NCI-H748 treated with DMSO at 0.1 percent for 48 hours (cell line): ENCODE data around the gene PDCD1.
"Not testable (repeated sequence)": the region's sequence is repeated elsewhere in the genome, so short reads cannot be mapped to it uniquely, and the experiment has no call there.

ENCODE experiments used
- DNase-seq: peaks from one replicate; lab custom pipeline; 2025; lab: John Stamatoyannopoulos, UW

Gene PDCD1

DNA sequence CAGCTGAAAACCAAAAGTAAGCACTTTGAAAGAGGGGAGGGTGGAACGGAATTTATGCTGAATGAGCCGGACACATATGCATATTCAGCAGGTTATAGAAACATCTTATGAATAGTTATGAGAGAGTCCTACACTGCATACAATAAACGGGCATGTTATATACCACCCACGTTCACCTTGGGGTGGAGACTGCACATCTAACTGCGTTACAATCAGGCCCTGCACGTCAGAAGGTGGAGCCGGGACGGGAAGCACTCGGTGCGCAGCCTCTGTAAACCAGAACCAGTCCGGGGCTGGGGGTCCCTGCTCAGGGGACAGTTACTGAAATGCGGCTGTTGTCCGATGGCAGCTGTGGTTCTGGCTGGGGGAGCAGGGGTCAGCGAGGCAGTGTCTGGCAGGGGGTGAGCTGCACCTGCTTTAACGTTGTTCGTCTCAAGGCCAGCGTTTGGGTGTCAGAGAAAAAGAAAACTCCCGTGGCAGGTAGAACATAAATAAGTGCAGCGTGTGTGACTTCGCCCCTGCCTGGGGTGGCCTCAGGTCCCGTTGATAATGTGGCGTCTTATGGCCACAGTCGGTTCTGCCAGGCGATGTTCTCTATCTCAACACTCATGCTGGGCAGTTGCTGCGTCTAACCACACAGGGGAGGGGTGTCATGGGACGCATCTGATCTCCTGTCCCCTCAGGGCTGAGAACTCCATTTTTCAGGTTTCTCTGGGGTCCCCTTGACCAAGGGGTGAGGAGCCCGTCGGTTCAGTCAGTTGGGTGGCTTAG, 24.8 kb downstream of the PDCD1 start:
- not testable (repeated sequence) for DNase-seq

DNA sequence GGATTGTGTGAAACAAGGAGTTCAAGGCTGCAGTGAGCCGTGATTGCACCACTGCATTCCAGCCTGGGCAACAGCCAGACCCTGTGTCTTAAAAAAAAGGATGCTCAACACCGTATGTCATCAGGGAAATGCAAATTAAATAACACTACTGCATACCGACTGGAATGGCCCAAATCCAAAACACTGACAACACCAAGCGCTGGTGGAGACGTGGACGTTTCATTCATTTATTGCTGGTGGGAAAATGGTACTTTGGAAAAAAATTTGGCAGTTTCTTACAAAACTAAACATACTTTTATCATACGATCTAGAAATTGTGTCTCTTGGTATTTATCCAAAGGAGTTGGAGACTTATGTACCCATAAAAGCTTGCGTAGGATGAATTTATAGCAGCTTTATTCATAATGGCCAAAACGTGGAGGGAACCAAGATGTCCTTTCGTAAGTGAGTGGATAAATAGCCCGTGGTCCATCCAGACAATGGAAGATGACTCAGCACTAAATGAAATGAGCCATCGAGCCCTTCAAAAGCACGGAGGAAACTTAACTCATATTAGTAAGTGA, 25.5 kb downstream of the PDCD1 start:
- DNase-seq = no peak

DNA sequence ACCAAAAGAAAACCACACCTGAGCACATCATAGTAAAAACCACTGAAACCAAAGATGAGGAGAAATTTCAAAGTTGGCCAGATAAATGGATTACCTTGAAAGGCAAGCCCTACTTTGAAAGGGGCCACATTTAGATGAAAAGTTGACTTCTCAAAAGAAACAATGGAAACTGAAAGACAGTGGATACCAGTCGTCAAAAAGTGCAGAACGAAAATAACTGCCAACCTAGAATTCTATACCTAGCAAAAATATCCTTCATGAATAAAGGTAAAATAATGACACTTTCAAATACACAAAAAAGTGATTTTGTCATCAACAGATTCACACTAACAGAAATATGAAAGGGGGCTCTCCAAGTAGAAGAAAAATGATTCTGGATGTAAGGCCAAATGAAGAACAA, 31.3 kb downstream of the PDCD1 start:
- DNase-seq = no peak

DNA sequence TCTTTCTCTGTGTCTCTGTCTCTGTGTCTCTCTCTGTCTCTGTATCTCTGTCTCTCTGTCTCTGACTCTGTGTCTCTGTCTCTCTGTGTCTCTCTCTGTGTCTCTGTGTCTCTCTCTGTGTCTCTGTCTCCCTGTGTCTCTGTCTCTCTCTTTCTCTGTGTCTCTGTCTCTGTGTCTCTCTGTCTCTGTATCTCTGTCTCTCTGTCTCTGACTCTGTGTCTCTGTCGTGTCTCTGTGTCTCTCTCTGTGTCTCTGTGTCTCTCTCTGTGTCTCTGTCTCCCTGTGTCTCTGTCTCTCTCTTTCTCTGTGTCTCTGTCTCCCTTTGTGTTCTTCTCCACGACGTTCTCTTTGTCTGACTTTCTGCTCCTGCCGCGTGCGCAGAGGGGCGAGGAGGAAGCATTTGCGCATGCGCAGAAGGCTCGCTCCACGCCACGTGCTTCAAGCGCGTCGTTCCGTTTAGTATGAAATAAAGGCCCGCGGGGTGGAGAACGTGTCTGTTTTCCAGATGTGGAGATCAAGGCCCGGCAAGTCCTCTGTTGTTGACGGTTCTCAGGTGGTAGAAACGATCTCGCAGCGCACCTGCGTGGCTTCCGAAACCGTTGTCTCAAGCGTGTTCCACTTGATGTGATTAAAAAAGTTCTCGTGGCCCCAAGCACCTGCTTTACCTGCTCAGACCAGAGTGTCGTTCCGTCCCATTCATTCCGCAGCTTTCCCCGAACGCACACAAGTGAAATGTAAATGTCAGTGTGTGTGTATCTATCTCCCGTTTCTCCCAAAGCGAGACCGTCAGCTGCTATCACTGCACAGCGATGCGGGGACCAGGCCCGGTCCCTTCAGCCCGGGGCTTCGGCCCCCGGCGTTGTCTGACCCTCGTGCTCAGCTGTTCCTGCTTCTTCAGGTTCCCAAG, 34.9 kb downstream of the PDCD1 start:
- DNase-seq = not testable (repeated sequence)

DNA sequence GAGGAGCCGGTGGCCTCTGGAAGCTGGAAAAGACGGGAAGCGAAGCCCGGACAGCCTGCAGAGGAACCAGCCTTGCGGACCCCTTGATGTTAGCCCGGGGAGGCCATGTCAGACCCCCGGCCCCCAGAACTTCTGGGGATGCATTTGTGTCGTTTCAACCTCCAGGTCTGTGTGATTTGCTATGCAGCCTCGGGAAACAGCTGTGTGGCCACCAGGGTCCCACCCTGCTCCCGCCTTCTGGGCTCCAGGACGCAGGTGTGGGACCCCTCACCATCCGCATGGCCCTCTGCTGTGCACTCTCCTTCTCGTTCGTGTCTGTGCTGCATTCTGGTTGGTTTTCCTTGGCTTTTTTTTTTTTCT, 36.5 kb downstream of the PDCD1 start:
- DNase-seq = no peak

DNA sequence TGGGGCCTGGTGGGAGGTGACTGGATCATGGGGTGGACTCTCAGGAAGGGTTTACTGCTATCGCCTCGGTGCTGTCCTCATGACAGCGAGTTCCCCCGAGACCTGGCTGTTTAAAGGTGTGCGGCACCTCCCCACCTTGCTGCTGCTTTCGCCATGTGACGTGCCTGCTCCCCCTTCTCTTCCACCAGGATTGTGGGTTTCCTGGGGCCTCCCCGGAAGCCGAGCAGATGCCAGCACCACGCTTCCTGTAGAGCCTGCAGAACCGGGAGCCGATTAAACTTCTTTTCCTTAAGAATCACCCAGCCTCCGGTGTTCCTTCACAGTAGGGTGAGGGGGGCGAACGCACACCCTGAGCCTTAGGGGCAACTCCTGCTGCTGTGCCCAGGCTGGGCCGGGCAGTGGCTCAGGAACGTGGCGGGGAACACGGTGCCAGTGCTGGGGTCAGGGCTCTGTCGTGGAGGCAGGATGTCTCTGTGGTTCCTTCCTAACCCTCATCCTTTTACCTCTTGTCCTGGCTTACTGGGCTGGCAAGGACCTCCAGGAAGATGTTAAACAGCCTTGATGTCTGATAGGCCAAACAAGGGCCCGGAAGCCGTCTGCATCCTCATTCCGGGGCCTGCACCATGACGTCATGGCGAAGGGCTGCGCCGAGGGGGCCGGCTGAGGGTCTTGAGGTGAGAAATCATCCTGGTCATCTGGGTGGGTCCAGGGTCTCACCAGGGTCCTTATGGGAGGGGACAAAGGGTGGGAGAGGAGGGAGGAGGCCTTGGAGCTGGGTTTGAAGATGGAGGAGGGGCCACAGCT, 37.0 kb downstream of the PDCD1 start:
- no peak for DNase-seq

DNA sequence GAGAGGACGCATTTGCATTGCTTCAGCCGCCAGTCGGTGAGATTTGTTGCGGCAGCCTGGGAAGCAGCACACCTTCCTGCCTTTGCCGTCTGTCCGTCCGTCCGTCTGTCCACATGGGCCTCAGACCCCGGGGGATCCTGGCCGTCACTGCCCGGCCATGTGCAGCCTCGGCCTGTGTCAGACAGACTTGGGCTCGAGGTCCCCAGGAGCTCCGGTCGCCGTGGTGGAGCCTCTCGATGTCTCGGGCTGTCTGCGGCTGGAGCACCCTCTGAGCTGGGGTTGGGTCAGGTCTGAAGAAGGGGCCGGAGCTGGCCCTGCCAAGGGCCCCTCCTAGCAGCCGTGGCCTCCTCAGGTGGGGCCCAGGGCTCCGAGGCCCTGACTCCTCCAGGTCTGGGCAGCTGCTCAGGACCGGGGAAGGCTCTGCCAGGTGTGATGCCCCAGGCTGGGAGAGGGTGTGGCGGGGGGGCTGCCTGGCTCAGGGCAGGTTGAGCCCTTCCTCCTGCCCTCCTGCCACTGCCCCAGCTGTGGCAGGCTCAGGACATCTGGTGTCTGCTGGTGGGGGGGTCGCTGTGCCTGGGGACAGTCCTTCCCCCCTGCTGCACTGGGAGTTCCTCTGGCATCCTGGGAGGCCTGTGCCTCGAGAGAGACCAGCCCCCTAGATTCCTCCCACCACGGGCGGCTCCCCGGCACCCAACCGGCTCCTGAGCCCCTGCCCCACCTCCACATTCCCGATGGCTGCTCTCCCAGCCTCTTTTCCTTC, 37.9 kb downstream of the PDCD1 start:
- DNase-seq = no peak

DNA sequence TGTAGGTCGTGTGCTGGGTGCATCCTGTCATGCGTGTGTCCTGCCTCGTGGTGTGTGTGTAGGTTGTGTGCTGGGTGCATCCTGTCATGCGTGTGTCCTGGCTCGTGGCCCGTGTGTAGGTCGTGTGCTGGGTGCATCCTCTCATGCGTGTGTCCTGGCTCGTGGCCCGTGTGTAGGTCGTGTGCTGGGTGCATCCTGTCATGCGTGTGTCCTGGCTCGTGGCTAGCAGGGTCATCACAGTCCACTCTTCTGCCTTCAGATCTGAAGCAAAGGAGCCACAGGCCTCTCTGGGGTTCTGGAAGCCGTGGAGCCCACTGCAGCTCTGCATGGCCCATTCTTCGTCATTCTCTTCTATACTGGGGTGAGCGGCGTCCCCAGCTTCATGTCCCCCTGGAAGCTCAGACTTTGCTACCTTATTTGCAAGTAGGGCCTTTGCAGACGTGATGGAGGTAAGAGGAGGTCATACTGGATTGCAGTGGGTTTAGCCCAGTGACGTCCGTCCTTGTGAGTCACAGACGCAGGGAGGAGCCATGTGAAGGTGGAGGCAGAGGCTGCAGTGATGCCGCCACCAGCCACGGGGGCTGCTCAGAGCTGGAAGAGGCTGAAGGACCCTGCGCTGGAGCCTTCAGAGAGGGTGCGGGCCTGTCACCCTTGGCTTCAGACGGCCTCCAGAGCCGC, 38.6 kb downstream of the PDCD1 start:
- DNase-seq = not testable (repeated sequence)

DNA sequence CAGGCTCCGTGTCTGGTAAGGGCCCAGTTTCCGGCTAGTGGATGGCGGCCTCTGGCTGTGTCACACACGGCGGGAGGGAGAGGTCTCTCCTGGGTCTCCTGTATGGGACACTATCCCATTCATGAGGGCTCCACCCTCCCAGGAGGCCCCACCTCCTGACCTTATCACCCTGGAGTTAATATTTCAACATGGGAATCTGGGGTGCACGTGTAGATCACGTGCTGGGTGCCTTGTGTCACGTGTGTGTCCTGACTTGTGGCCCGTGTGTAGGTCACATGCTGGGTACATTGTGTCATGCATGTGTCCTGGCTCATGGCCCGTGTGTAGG, 39.8 kb downstream of the PDCD1 start:
- DNase-seq = no peak

DNA sequence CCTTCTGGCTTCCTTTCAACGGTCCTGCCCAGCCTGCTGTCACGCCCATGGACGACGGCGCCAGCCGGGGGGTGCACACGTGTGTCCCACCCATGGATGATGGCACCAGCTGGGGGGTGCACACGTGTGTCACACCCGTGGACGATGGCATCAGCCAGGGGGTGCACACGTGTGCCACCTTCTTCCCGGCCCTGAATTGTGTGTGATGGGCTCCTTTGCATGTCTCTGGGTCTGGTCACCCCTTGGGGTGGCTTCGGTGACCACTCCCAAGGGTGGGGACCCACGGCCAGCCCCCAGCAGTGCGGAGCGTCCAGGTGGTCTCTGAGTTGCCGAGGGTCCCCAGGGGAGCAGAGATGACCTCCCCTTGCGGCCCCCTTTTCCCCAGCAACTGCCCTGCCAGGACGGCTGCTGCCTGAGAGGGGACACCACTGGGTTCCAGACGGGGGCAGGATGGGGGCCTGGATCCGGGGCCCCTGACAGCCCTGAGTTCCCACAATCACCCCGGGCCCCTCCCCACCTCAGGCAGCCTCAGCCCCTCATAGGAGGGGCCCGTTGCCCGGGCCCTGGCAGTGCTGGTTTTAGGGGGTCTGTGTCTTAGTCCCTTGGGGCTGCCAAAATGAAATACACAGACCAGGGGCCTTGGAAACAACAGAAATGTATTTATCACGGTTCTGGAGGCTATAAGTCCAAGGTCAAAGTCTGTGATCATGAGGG, 40.3 kb downstream of the PDCD1 start:
- DNase-seq = no peak

DNA sequence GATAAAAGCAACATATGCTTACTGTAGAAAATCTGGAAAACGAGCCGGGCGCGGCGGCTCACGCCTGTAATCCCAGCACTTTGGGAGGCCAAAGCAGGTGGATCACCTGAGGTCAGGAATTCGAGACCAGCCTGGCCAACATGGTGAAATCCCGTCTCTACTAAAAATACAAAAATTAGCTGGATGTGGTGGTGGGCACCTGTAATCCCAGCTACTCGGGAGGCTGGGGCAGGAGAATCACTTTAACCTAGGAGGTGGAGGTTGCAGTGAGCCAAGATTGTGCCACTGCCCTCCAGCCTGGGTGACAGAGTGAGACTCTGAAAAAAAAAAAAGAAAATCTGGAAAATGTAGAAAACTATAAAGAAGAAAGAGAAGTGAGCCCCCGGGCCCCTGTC, 40.9 kb downstream of the PDCD1 start:
- DNase-seq = not testable (repeated sequence)

DNA sequence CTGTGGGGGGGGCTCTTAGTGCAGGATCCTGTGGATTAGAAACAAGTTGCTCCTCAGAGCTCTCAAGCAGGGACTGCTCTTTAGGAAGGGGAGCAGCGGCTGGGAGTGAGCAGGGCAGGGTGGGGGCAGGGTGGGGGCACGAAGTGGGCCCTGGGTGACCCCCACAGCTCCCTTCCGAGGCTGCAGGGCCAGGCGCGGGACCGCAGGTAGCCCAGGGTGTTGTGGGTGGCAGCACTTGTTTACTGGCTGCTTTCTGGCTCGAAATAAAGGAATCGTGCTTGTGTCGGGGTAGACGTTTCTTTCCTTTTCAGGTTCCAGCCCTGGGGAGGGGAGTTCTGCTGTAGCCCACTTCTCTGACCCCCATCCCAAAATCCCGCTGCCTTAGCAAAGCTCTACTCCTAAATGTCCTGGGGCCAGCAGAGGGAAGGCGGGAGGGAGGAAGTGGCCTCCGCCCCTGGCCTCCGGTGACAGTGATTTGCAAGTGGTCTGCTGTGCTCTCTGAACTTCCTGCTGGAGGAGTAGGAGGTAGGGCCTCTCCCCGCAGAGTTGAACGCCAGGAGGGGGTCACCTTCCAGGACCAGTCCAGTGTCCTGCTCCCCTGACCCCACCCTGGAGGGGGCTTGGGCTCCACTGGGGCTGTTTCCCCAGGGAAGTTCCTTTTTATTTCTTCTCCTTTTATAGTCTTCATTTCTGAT, 41.4 kb downstream of the PDCD1 start:
- DNase-seq = no peak

DNA sequence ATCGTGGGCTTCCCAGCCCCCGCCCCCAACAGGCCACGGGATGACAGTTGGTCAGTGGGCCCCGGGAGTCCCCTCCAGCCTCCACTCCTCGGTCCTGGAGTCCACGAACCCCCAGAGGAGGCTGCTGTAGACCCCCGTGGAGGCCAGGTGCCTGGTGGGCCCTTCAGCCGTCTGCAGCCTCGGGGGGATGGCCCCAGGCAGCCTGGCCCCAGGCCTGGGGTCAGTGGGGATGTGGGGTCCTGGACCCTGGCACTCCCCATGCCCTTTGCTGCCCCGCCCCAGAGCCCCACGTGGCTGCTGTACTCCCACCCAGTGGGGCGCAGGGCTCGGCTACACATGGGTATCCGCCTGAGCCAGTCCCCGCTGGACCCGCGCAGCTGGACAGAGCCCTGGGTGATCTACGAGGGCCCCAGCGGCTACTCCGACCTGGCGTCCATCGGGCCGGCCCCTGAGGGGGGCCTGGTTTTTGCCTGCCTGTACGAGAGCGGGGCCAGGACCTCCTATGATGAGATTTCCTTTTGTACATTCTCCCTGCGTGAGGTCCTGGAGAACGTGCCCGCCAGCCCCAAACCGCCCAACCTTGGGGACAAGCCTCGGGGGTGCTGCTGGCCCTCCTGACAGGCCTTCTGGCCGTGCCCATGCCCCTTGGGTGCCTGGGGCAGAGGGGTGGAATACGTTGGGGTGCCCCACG, 42.1 kb downstream of the PDCD1 start:
- no peak for DNase-seq

DNA sequence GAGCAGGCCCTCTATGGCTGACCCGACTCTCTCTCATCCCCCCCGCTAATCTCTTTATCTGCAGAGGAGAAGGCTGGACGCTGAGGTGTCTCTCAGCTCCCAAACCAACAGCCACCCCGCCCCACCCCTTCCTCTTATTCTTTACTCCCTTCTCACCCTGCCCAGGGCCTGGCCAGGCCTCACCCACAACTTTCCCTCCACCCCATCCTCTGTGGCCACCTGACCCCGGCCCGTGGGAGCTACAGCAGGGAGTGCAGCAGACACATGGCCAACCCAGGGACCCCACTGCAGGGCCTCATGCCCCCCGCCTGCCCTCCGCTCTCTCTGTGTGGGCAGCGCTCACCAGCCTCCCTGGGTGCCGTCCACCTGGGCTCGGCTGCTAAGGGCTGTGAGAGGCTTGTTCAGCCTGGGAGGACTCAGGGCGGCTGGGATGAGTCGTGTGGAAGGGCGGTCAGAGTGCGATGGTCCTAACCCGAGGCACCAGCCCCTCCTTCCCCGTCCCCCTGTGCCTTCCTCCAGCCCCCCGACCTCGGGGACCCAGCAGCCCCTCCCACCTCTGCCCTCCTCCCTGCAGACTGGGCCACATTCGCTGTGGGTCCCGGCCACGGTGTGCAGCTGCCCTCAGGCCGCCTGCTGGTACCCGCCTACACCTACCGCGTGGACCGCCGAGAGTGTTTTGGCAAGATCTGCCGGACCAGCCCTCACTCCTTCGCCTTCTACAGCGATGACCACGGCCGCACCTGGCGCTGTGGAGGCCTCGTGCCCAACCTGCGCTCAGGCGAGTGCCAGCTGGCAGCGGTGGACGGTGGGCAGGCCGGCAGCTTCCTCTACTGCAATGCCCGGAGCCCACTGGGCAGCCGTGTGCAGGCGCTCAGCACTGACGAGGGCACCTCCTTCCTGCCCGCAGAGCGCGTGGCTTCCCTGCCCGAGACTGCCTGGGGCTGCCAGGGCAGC, 42.9 kb downstream of the PDCD1 start:
- no peak for DNase-seq

DNA sequence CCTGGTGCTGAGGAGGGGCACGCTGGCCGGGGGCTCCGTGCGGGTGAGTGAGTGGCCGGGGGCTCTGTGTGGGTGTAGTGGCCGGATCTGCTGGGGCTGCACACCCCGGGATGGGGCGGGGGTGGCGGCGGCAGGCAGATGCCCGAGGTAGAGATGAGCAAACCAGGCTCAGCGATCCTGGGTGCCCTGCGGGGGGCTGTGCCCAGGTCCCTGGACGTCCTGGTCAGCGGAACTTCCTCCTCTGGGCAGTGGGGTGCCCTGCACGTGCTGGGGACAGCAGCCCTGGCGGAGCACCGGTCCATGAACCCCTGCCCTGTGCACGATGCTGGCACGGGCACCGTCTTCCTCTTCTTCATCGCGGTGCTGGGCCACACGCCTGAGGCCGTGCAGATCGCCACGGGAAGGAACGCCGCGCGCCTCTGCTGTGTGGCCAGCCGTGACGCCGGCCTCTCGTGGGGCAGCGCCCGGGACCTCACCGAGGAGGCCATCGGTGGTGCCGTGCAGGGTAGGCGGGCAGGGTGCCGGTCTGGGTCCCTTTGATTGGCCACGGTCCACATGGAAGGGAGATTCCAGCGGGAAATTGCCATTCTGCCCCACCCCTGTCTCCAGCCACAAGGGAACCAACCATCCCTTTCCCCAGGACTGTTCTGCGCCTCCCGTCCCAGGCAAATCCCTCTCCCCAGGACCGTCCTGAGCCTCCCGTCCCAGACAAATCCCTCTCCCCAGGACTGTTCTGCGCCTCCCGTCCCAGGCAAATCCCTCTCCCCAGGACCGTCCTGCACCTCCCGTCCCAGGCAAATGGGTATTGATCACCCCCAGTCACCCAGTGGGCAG, 43.8 kb downstream of the PDCD1 start:
- no peak for DNase-seq

DNA sequence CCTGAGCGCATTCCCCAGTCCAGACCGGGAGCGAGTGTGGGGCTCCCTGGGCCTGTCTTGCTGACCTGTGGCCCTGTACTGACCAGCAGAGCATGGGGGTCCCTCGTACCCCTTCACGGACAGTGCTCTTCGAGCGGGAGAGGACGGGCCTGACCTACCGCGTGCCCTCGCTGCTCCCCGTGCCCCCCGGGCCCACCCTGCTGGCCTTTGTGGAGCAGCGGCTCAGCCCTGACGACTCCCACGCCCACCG, 44.4 kb downstream of the PDCD1 start:
- DNase-seq = no peak

DNA sequence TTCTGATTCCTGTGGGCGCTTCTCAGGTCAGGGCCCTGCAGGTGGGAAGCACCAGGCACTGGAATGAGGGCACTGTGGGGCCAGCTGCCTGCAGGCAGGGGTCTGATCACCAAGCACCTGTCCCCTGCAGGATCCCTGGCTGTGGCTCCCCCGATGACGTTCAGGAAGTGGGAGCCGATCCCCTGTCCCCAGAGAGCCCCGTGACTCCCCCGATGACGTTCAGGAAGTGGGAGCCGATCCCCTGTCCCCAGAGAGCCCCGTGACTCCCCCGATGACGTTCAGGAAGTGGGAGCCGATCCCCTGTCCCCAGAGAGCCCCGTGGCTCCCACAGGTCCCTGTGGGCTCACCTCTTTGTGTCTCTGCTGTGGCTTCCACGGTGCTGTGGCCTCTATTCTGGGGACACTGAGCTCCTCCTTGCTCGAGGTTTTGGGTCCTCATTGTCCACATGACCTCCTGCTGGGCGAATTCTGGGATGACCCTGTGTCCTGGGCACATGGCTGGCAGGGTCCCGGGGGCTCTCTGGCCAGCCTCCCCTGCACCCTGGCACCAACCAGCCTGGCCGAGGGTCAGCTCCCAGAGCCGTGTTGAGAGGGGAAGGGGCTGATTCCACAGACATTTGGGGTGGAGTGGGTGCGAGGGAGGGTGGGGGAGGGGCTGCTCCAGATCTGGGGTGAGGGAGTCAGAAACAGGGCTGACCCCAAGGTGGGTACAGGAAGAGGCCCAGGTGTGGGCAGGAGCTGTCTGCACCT, 44.9 kb downstream of the PDCD1 start:
- DNase-seq = no peak
